GM12878 (cell line): Measurements from ENCODE around the gene SLITRK5.

ENCODE experiments used
- EZH2 ChIP-seq: IDR thresholded peaks from 2 replicates; pipeline ENCODE4 v1.6.1; 2012; ENCODE audit warnings: low read depth, mild to moderate bottlenecking, control low read depth, inconsistent platforms, low read length, borderline replicate concordance; ENCODE audit not compliant: control insufficient read depth
- FOXM1 ChIP-seq: IDR thresholded peaks from 2 replicates; pipeline ENCODE4 v1.6.1; 2012; ENCODE audit warnings: low read depth, mild to moderate bottlenecking, inconsistent platforms, low read length, moderate library complexity
- RAD21 ChIP-seq: IDR thresholded peaks from 2 replicates; pipeline ENCODE4 v1.6.1; 2011; ENCODE audit warnings: mild to moderate bottlenecking, low read depth, low read length, moderate library complexity; ENCODE audit not compliant: insufficient read depth

- TF ChIP-seq EZH2 (no peak), FOXM1 (no peak), RAD21 (peak; percentile 47)
These were observed 1.7 kb upstream of the SLITRK5 start for GRCh38 chr13:87669379-87669978.
